Stimulated activated CD4-positive, alpha-beta T cell treated with anti-CD3 and anti-CD28 coated beads, TNF-alpha, amount 100 ng/mL, for 4 hours (primary cell): ENCODE data around the gene PLXDC2.

Source experiments
- DNase-seq, 3 experiments: peaks; one replicate each; pipeline ENCODE4 v3.0.0-alpha.2; 2020; ENCODE audit warnings: low read depth in 3 of 3

The PLXDC2 gene

GRCh38 chr10:19937989-19938388 lies 121.8 kb downstream of the PLXDC2 start:
- DNase-seq, result no peak

- DNase-seq, result no peak
These were observed 125.1 kb downstream of the PLXDC2 start for GRCh38 chr10:19941206-19941880.

GRCh38 chr10:19944911-19945663 lies 128.9 kb downstream of the PLXDC2 start:
- no peak for DNase-seq

GRCh38 chr10:19946245-19946644 lies 130.0 kb downstream of the PLXDC2 start:
- no peak for DNase-seq

- DNase-seq, result no peak
These were observed 130.6 kb downstream of the PLXDC2 start for GRCh38 chr10:19946791-19947190.

- DNase-seq, result no peak
These were observed 131.0 kb downstream of the PLXDC2 start for GRCh38 chr10:19947215-19947614.

GRCh38 chr10:19947656-19948055 lies 131.4 kb downstream of the PLXDC2 start:
- DNase-seq, result no peak

GRCh38 chr10:19952224-19953010 lies 136.2 kb downstream of the PLXDC2 start:
- no peak for DNase-seq

GRCh38 chr10:19954601-19955000 lies 138.4 kb downstream of the PLXDC2 start:
- no peak for DNase-seq

GRCh38 chr10:19956516-19957032 lies 140.3 kb downstream of the PLXDC2 start:
- no peak for DNase-seq

- DNase-seq, result no peak
These were observed 142.6 kb downstream of the PLXDC2 start for GRCh38 chr10:19958787-19959186.

GRCh38 chr10:19961076-19962053 lies 145.1 kb downstream of the PLXDC2 start:
- DNase-seq, result no peak

- DNase-seq, result no peak
These were observed 148.4 kb downstream of the PLXDC2 start for GRCh38 chr10:19964625-19965024.

GRCh38 chr10:19966751-19967150 lies 150.5 kb downstream of the PLXDC2 start:
- DNase-seq, result no peak

GRCh38 chr10:19967981-19968380 lies 151.7 kb downstream of the PLXDC2 start:
- no peak for DNase-seq

- no peak for DNase-seq
These were observed 152.5 kb downstream of the PLXDC2 start for GRCh38 chr10:19968745-19969144.

GRCh38 chr10:19970256-19970655 lies 154.0 kb downstream of the PLXDC2 start:
- DNase-seq, result no peak

- DNase-seq, result no peak
These were observed 154.5 kb downstream of the PLXDC2 start for GRCh38 chr10:19970717-19971116.

- no peak for DNase-seq
These were observed 155.3 kb downstream of the PLXDC2 start for GRCh38 chr10:19971343-19972052.

- DNase-seq, result no peak
These were observed 157.9 kb downstream of the PLXDC2 start for GRCh38 chr10:19974138-19974537.
